Fibroblast of gingiva (primary cell): Measurements from ENCODE around the gene ZNF22.

Experiments used
- DNase-seq: peaks from one replicate; pipeline ENCODE4 v3.0.0-alpha.2; 2011; ENCODE audit warnings: low read depth

ZNF22 gene

DNA sequence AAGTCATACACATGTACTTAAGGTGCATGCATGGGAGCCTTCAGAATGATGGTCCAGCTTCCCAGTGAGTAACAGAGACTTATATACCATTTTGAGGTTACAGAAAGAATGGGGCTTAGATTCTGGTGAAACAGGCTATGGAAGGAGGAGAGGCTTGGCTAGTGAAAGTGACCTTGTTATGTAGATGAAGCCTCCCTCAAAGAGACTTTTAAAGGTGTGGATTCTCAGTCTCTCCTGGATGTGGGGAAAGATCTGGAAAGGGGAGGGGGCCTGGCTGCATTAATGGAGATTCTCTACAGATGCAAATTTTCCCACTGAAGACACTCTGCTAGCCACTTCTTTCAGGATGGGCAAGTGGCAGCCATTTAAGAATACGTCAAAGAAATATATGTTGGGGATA lies 35.6 kb upstream of the ZNF22 start:
- no peak for DNase-seq

DNA sequence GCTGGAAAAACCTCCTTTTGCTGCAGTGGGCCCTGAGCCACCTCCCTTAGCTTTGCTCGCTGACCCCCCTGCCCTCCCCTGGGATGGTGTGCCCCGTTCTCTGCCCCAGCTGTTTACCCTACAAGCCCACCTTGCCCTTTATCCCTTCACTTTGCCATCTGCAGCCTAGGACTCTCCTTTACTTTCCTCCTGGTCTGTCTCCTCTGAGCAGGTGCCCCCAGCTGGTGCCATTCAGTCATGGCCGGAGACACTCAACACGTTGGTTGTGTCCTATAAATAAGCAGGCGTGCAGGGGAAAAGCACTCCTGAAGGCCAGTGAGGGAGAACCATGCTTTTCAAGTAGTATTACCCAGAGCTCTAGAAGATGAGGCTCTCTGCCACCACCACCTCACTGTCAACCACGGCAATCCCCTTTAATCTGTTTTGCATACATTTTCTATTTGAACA lies 35.0 kb upstream of the ZNF22 start:
- DNase-seq, result no peak

DNA sequence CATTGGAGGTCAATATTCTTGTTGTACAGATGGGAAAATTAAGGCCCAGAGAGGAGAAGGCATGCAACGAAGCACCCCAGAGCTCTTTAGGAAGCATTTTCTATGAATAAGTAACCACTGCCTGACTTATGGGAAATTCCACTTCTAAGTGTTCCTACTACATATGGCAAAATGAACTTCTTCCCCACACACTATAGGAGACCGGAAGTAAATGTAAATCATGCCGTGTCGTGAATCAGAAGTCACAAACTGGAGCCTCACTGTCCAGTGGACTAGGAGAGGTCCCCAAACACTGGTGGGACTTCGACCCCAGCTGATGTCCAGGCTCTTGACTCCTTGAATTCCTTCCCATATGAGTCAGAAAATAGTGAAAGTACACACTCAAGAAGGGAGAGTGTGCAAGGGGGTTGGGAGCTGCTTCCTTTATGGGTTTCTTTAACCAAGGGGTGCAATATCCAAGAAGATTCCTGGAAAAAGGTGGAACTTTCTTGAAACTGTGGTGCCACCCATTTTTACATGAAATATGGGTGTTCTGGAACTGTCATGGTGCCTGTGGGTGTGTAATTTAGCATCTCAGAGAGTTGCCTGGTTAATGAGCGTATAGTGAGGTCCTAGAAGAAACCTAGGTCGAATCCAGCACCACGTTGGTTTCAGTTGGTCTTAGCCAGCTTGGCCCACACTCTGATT lies 34.5 kb upstream of the ZNF22 start:
- no peak for DNase-seq

- no peak for DNase-seq
Measured at GRCh38 chr10:44966816-44967509, 33.8 kb upstream of the ZNF22 start.

GRCh38 chr10:44967616-44968015 lies 33.1 kb upstream of the ZNF22 start:
- DNase-seq, result no peak

- peak; percentile 77 for DNase-seq
Measured at GRCh38 chr10:44968091-44968490, 32.6 kb upstream of the ZNF22 start.

DNA sequence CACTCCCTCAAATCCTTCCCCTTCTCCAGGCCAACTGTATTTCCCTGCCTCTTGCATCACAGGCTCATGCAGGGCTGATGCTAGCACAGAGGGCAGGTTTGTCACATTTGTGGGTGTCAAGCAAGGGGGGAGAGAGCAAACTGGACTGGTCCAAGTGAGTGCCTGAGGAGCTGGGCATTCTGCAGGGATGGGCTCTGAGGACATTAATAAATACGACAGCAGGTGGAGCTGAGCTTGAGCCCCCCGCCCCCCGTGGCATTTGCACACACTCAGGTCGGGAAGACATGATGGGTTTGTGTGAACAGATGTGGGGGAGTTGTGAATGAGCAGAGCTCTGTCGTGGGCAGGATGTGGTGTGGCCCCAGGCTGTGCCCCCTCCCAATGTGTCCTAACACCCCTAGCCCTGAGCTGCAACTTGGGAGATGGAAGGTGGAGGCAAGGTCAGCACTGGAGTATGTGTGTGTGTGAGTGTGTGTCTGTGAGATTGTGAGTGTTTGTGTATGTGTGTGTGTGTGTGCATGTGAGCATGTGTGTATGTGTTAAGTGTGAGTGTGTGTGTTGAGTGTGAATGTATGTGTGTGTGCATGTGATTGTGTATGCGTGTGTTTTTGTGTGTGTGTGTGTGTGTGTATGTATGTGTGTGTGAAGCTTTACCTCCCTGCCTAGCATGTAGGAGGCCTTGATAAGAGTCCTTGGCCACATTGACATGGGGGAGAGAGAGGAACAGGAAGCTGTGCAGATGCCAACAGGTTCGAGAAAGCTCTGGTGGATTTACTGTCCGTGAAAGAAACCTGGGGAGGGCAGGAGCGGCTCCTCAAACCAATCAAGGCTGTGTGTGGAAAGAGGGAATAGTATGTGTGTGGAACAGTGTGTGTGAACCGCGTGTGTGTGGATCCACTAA lies 32.0 kb upstream of the ZNF22 start:
- no peak for DNase-seq

DNA sequence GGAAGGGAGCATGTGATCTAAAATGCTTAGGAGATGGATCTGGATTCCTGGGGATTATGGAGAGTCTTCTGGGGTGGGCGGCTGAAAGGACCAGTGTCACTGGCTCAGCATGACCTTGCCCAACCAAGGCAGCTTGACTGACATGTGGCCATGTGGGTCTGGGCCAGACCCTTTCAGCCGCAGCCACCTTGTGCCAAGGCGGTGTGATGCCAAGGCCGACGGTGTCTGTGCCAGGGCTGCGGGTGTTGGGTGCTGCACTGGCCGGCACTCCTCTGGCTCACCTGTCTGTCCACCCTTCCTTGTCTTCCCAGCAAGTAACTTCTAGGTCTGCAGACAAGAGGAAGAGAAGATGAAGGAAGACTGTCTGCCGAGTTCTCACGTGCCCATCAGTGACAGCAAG lies 30.9 kb upstream of the ZNF22 start:
- no peak for DNase-seq

GRCh38 chr10:44970812-44971395 lies 29.8 kb upstream of the ZNF22 start:
- no peak for DNase-seq

DNA sequence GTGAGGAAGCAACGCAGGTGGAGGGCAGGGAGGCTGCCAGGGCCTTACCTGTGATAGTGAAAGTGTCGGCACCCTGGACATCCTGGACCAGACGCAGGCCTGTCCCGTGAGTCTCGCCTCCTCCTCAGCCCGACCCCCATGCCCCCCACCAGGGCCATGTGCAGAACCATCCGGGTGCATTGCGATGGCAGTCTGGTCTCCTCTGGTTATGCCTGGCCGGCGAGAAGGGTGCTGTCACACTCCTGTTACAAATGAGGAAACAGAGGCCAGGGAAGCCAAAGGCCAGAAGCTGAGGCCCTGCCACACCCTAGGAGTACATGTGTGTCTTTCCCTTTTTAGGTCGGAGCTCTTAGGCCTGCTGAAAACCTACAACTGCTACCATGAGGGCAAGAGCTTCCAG lies 29.3 kb upstream of the ZNF22 start:
- DNase-seq, result no peak

DNA sequence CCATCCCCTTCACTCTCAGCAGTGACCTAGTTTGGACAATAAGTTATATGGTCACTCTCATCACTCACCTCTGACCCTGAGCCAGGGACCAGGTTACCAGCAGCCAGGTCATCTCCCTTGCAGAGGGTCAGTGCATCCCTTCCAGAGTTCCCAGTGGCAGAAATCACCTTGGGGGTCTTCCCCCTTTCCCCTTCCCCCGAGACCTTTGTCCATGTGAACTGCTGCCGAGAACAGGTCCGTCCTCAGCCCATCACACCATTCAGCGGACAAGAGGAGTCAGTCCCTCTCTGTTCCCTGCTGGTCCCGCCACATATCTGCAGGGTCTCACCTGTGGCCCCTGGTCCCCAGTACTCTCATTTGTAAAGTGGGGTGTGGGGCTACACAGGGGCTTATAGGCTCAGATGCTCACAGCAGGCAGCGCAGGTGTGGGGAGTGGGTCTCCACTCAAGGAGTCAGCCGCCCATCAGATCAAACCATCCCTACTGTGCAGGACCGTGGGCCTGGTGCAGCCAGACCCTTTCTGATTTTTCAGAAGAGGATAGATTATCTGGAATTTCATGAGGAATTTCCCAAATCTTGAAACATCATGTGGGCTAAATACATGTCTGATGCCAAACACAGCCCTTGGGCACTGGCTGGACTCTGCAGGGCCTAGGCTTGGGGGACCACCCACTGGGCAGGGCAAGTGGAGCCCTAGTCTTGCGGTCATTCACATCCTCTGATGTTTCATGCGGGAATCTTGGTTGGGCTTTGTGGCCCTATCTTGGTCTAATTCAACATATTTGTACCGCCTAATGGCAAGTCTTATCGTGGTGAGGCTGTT lies 28.6 kb upstream of the ZNF22 start:
- DNase-seq, result no peak

GRCh38 chr10:44972874-44973306 lies 27.8 kb upstream of the ZNF22 start:
- DNase-seq, result no peak

DNA sequence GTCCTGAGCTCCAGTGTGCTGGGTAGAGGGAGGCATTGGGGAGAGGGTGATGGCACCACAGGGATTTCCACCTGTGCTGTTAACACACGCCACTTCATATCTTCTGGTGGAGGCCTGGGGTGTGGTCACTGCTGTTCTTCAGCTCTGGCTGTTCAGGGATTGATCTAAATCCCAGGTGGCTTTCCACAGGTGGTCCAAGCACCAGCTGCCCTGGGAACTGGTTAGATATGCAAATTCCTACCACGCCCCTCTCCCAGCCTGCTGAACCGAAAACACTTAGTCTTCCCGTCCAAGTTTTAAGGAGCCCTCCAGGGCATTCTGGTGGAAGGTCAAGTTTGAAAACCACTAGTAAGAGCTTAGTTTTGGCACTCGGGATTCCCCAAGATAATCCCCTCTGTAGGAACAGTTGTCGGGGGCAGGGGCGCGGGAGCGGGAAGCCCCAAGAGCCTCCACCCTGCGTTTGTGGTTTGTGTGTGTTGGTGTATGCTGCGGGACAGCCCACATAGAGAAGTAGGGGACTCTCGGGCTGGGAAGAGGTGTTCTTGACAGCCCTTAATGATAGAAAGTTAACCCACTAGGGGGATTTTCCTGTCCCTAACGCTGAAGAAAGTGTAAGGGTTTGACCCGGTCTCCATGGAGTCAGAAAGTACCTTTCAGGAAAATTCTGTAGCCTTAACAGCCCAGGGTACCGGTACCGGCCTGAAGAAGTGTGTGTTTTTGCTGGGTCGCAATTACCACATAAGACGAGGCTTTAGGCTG lies 27.2 kb upstream of the ZNF22 start:
- DNase-seq, result no peak

GRCh38 chr10:44974082-44974627 lies 26.6 kb upstream of the ZNF22 start:
- DNase-seq, result no peak

GRCh38 chr10:44974628-44975430 lies 25.9 kb upstream of the ZNF22 start:
- peak; percentile 56 for DNase-seq

DNA sequence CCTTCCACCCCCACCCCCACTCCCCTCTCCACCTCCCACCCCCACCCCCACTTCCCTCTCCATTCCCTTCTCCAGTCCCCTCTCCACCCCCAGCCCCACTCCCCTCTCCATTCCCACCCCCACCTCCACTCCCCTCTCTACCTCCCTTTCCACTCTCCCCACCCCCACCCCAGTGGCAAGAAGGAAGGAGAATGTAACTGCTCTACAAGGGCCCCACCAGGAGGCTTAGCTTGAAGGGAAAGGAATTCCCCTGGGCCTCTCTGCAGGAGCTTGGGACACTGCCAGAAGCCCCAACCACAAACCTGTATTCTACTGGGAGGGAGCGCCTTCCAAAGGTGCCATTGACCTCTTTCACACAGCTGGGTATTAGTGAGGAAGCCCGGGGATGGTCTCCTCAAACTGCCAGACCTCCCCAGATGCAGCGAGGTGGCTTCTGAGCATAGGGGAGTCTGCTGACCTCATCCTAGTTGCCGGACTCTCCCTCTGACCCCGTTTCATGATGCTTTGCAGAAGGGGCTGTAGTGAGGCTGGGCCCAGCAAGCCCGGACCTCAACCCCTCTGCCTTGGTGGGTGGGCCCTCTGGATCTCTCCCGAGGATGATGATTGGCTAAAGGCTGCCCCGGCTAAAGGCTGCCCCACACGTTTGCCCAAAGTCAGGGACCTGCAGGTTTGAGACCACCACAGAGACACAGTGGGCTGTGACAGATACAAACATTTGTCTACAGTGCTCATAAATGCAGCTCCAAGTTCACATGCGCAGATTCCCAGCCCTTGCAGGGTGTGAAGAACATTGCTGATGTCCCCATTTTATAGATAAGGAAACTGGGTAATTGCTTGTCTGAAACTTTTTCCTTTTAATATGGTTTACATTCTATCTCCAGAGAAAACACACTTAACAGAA lies 25.0 kb upstream of the ZNF22 start:
- DNase-seq, result no peak

DNA sequence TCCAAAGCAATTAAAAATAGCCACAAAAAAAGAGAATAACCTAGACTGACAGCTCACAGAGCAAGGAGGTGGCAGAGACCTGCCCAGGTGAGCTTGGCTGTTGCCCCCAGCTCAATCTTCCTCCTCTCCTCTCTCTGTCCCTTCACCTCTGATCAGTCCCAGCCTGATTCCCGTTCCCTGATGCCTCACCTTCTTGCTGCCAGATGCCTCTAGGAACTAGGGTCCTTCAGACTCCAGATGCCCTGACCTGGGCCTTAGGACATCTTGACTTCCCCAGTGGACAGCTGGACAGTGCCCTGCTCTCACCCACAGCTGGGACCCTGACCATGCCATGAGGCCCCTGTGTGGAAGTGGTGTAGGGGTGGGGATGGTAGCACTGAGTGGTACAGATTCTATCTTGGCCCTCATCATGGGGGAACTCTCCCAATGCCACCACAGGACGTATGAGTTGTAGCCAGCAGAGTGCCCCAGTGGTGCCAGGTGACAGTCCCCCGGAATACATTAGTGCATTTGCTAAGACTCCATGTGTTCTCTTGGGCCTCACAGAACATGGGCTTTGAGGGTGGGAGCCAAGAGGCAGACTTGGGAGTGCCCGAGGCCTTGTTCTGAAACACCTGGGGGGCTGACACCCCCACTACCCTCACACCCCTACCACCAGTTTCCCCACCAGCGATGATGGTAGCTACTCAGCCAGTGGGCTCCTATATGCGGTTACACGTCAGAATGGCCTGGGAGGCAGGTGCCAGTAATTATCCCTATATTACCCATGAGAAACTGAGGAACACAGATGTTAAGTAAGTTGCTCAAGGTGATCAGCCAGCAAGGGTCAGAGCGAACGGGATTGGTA lies 24.1 kb upstream of the ZNF22 start:
- DNase-seq, result no peak
